GM10266 (cell line): ENCODE measurements around the gene LYPLA2.

Experiments used
- DNase-seq: peaks from one replicate; pipeline ENCODE4 v3.0.0; 2012; ENCODE audit errors: extremely low spot score
- CTCF ChIP-seq: IDR thresholded peaks from 2 replicates; pipeline ENCODE4 v1.5.1; 2012; ENCODE audit warnings: mild to moderate bottlenecking, low read depth; ENCODE audit not compliant: control insufficient read depth, insufficient read depth; ENCODE audit errors: missing control alignments

The LYPLA2 gene

GRCh38 chr1:23814016-23814415, 23.1 kb downstream of the LYPLA2 start:
- TF ChIP-seq CTCF = no peak
- DNase-seq = no peak

- DNase-seq = no peak
- no peak for TF ChIP-seq CTCF
Measured at GRCh38 chr1:23816361-23816760, 25.4 kb downstream of the LYPLA2 start.

- DNase-seq = no peak
- TF ChIP-seq CTCF = no peak
Measured at GRCh38 chr1:23816906-23817305, 26.0 kb downstream of the LYPLA2 start.

GRCh38 chr1:23817633-23818032, 26.7 kb downstream of the LYPLA2 start:
- DNase-seq = no peak
- TF ChIP-seq CTCF = no peak

- TF ChIP-seq CTCF = no peak
- DNase-seq = no peak
Measured at GRCh38 chr1:23823767-23824166, 32.8 kb downstream of the LYPLA2 start.

- DNase-seq = no peak
- TF ChIP-seq CTCF = no peak
Measured at GRCh38 chr1:23824711-23825075, 33.7 kb downstream of the LYPLA2 start.

- no peak for TF ChIP-seq CTCF
- DNase-seq = peak; percentile 92
Measured at GRCh38 chr1:23825076-23825761, 34.3 kb downstream of the LYPLA2 start, which contains the start of gene HMGCL. TSS of gene HMGCL (minus strand) at chr1:23825429. CDS start at chr1:23825415, 14 bp downstream.
